ENCODE measurements around the gene ERGIC2.

The ERGIC2 gene

DNA sequence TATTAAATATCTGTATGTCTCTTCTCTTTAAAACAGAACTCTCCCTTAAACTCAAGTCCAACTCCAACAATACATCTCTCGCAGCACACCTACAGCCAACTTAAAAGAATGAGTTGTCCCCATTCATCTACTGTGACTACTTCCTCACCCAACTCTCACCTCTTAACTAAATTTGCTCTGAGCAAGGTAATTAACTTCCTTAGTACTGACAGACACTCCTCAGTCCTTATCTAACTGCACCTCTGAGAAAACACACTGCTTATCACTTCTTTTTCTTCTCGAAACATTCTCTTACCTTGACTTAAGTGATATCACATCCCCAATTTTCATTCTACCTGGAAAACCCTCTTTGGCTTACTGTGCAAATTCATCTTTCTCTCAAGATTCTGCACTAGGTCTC lies 7.0 kb downstream of the ERGIC2 start:
- no peak for DNase-seq

DNA sequence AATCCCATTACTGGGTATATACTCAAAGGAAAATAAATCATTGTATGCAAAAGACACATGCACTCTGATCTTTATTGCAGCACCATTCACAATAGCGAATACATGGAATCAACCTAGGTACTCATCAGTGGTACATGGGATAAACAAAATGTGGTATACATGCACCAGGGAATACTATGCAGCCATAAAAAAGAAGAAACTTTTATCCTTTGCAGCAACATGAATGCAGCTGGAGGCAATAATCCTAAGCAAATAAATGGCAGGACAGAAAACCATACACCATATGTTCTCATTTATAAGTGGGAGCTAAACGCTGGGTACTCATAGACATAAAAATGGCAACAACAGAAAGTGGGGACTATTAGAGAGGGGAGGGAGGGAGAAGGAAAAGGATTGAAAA lies 15.9 kb downstream of the ERGIC2 start:
- no peak for DNase-seq

DNA sequence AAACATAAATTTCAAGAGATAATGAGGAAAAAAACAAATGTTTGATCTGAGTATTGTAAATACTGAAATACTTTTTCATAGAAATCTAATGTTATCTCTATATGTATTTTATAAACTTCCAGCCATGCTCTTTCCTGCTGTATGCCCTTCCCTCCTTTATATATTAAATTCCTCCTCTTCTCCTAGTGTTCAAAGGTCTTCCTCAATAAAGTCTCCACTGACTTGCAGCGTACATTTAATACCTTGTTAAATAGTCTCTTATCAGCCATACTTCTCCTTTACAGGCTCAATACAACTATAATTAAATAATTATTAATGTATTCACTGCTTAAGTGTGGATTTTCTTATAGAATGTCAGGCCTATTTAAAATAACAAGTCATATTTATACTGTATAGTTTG lies 26.0 kb downstream of the ERGIC2 start:
- DNase-seq = no peak

DNA sequence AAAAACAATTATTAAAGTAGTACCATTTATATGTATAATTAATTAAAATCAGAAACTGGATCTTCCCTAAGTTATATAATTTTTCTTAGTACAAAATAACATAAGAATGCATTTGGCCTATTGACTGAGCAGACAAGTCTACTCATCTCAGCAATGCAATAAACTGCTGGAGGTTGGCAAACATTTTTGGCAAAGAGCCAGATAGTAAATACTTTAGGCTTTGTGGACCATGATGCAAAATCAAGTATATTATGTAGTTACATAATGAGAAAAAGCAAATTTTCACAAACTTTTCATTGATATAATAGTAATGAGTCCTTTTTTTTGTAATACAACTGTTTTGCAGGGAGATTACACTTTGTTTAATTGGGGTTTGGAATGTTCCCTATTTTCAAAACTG lies 30.9 kb downstream of the ERGIC2 start:
- no peak for DNase-seq

DNA sequence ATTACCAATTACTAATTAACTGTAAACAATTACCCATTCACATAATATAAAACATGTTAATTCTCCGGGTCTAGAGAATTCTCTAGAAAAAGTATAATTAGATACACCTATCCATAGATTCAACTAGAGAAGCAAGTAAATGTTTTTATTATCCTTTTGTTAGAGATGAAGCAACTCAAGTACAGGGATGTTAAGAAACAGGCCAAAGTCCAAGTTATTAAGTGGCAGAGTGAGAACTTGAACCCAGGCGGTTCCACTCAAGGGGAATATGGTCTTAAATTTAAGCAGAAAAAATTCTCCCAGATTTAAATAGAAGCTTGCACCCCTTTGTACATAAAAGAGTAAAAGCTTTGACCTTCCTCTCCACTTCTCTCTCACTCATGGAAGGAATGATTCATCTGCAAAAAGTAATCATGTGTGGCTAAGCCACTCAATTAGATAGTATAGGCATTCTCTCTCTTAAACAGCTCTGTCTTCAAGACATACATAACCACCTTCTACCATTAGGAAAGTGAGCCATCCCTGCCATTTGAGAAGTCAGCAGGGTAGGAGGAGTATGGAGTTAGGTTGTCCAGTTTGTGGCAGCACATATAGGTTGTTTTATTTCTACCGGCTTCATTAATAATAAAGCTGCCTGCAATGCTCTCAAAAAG lies 34.1 kb downstream of the ERGIC2 start:
- no peak for DNase-seq

DNA sequence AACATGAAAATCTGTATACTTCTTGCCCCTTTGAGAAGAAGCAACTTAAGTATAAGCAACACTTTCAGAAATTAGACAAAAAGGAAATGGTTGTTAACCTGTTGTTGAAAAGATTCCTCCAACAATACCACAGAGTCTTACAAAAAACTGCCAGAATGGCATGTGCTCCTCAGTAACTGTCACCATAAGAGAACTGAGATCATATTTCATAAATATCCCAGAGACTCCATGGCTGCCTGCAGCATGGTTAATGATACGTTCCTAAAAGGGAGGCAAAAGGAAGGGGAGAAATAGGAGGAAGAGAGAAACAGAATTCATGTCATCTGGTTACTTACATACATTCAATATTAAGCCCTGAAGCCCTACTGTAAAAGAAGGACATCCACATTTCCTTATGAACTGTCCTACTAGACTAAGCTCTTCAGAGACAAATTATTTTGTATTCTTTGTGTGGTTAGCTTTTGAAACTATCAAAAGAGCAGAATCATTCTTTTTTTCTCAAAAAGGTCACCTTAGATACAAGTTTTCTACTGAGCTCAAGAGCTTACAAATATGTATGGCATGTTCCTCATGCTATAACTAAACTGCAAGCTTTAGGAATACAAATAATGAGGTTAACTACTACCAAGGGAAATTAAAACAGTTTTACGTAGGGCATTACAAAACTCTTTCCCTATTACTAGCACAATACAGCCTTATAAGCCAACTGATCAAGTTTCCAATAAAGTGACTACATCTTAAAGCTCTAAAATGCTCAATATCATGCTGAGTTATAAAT lies 37.8 kb downstream of the ERGIC2 start:
- DNase-seq = no peak

DNA sequence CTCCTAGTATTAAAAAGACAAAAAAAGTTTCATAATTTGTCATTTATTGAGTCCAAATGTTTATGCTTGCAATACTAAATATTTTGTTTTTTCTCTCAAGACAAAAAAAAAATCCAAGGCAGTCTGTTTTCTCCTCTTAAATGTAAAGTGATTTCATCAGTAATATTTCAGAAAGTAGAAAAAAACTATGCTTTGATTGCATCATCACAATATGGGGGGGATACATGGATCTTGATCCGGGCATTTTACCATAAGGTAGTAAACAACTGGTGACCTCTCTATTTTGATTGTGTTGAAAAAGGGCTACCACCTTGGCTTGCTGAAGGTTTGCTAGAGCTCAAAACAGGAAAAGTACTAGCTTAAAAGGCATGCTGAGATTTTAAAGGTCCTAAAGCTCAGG lies 43.6 kb downstream of the ERGIC2 start:
- DNase-seq = no peak

- no peak for DNase-seq
These were observed 46.0 kb downstream of the ERGIC2 start for GRCh38 chr12:29334937-29335336.

- DNase-seq = no peak
These were observed 47.8 kb downstream of the ERGIC2 start for GRCh38 chr12:29333178-29333577.

DNA sequence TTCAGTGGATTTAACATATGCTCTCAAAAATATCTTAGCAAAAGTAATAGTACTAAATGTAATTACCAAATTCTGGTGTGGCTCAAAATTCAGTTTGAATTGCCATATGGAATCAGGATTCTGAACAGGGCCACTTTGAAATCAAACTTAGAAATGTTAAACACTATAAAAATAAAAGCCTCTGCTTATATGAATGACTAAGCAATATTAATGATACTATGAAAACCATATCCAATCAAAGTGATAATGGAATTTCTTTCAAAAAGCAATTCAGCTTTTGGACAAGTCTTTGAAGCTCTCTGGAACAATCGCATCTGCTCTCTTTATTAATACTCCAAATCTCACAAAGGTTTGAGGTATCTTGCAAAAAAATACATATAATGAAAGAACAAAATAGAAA lies 51.6 kb downstream of the ERGIC2 start:
- no peak for DNase-seq

DNA sequence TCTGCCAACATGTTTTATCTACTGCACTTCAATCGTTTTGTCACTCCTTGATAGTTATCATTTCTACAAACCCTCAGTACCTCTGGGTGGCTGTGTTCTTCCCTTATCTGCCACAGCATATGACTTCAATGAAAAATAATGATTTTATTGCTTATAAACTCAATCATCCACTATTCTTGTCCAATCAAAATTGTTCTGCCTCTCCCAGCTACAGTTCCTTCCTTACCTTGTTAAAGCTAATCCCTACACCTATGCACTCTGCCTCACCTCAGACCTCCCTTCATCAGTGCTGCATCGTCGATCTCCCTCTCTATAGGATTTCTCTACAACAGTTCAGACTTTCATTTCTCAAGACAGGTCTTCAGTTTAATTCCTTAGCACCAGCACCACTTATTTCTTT lies 58.8 kb downstream of the ERGIC2 start:
- DNase-seq = no peak

- DNase-seq = no peak
These were observed 60.5 kb downstream of the ERGIC2 start for GRCh38 chr12:29320295-29321085.

DNA sequence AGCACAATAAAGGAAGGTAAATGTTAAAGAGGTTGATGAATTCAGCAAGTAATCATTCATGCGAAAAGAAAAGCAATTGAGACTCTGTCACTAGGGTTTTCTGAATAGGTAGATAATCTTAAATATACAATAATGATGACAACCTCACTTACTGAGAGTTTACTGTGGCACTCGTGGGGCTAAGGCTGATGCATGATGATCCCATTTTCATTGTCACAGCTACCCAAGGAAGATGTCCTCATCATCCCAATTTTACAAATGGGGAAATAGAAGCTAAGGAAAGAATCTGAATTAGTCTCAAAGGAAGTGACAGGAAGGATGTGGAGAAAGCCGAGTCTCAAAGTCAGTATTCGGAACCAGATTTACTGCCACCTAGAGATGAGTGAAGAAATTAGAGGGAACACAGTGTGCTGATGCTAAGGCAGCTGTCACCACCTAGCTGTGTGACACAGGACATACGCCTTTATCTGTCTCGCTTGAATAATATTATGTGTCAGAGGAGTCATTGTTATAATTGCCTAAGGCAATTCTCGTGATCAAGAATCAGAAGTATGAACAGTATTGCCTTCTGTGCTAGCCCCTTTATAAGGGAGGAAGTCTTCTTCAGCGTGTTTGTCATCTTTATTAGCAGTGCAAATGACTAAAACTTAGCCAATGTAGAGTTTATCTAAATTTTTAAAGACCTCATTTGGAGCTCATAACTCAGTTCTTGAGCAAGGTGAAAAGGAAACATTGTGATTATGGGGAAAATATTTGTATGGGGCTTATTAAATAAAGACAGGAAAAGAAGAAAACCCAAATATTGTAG lies 63.2 kb downstream of the ERGIC2 start:
- peak; percentile 33 for DNase-seq

DNA sequence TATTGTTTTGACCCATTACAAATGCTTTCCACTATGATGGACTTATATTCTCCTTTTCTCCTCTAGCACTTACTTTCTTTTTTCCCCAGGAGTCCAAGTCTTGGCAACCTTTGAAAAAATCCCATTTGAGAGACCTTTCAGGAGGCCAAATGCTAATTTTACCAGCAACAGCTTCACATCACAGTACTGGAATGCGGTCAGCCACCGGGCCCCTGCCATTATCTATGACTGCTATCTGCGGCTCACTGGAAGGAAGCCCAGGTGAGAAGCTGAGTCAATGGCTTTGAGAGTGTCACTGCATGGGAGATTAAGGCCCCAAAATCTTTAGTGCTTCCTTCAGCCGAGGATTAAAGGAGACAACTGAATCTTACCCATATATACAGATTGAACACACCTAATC lies 64.2 kb downstream of the ERGIC2 start:
- DNase-seq = no peak

DNA sequence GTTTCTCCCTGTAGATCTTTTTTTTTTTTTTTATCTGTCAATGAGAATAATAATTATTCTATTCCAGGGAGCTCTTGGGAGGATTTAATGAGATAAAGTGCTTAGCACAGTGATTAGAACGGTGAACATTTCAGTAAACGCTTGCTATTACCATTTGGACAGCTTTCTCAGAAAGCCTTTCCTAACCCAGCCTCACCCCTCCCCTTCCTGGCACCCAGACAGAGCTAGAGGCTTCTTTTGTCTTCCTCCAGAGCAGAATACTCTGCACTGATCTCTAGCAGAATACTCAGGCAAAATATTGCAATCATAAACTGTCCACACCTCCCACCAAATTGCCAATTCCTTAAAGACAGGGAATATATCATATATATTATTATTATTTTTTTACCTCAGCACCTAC lies 66.6 kb downstream of the ERGIC2 start:
- no peak for DNase-seq

DNA sequence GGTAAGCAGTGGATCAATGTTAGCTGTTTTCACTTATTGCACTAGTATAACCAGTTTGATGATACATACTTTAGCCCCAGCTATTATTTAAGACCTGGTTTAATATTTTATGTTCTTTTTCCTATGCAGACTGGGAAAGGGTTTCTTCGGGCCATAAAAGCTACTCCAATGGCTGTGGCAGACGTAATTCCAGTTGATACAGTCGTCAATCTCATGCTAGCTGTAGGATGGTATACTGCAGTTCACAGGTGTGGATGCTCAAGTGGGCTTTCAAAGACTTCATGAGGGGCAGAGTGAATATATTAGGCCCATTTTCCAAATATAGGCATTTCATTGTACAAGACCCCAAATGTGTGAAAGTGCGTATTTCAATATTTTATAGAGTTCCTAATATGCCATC lies 70.1 kb downstream of the ERGIC2 start:
- no peak for DNase-seq

DNA sequence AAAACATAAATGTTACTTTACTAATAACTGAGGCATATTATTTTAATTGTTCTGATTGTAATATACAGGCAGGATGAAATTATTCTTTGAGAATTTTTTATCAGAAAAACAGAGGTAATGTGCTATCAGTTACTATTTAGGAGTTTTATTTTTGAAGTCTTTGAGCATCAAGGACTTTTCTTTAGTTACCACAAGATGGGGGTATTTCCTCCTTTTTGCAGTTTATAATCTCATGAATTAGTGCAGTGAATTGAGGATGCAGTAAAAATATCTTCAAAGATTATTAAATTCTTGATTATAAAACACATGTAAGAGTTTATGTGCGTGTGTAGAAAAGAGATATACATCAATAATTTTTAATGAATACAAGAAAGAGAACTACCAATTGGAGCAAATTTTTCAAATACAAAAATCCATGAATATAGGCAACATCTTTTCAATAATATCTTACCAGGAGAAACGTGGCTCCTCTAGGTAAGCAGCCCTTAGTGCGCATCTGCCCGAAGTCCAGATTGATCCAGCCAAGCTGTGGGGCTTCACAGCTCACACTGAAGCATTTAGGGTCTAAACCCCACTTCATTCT lies 71.6 kb downstream of the ERGIC2 start:
- DNase-seq = no peak

GRCh38 chr12:29306682-29307081 lies 74.3 kb downstream of the ERGIC2 start:
- DNase-seq = no peak

DNA sequence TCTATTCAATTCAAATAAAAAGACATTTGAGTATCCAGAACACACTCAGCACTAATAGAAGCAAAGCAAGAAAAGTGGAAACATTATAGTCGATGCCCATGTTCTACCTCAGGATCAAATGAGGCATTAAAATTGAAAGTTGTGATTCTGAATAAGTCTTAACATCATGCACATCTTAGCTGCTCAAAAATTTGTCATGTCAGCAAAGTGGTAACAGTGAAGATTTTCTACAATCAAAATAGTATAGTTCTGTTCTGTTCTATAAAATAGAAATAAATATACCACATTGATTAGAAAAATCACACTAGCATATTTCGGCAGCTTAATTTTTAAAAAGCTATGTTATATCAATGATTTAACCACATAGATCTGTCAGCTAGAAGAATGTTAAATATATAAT lies 74.7 kb downstream of the ERGIC2 start:
- no peak for DNase-seq

DNA sequence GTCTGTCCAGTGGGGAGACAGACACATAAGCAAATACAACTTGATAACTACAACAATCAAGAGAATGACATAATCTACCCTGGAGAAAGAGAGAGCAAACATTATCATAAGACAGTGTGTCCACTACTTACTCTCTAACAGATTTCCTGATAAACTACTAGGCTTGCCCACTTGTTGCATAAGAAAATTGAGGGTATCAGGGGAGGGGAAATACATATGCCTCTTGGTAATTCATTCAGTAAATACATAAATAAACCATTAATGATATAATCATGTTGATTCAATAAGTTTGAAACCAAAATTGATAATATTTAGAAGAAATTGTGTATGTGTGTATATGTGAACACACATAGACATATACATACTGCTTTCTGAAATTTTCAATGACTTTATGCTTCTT lies 76.6 kb downstream of the ERGIC2 start:
- DNase-seq = no peak

GRCh38 chr12:29301114-29301513 lies 79.9 kb downstream of the ERGIC2 start:
- no peak for DNase-seq

DNA sequence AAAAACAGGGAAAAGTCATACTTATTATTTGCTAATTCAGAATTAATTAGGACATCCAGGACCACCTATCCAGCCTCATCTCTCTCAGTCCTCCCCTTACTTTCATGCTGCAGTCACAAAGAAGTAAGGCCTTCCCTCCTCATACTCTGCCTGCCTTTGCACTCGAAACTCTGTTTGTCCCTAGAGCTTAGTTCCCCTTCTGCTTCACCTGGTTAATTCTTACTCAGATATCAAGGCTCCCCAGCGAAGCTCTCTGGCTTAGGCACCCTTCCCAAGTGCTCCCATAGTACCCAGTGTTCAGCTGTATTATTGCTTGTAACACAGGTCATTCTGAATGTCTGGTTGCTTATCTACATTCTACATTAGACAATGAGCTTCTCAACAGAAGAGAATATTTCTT lies 81.3 kb downstream of the ERGIC2 start:
- DNase-seq = no peak

GRCh38 chr12:29291226-29291625 lies 89.7 kb downstream of the ERGIC2 start:
- no peak for DNase-seq

Measured in stimulated activated CD8-positive, alpha-beta memory T cell treated with anti-CD3 and anti-CD28 coated beads, Interleukin-4, amount 100 ng/mL, for 48 hours (primary cell).